Thoracic aorta (tissue), 2 donors: ENCODE data around the gene ANKRD12. TPM values are rescaled to one million over a fixed set of nuclear protein-coding genes. Genes with fewer than 3 reads are reported as not detected.

Source experiments
- ATAC-seq: fragments of 150-250 bp; one replicate; pipeline ENCODE4 v1.8.0; 2017; ENCODE audit warnings: low read depth; ENCODE audit not compliant: insufficient number of reproducible peaks, low FRiP score
- DNase-seq: peaks from one replicate; pipeline ENCODE4 v3.0.0-alpha.2; 2020; ENCODE audit warnings: low spot score
- H3K27ac ChIP-seq, 2 donors: fragments of 200-600 bp; sonication (generic); 1 replicate in 1 of 2; 2 replicates in 1 of 2; pipeline ENCODE4 v1.5.1; 2016; ENCODE audit warnings: mild to moderate bottlenecking in 2 of 2, moderate library complexity in 2 of 2
- H3K27me3 ChIP-seq: fragments of 200-600 bp; sonication (generic); replicated peaks from 2 replicates; pipeline ENCODE4 v1.6.0; 2016; ENCODE audit warnings: mild to moderate bottlenecking; ENCODE audit not compliant: insufficient read depth
- H3K36me3 ChIP-seq: fragments of 200-600 bp; sonication (generic); one replicate; pipeline ENCODE4 v1.5.1; 2016
- H3K4me1 ChIP-seq, 2 donors: fragments of 200-600 bp; sonication (generic); 1 replicate in 1 of 2; 2 replicates in 1 of 2; pipeline versions ENCODE4 v1.5.1 to v1.6.0; 2016; ENCODE audit warnings: low read depth in 2 of 2, mild to moderate bottlenecking in 1 of 2; ENCODE audit not compliant: control insufficient read depth in 1 of 2
- H3K4me3 ChIP-seq: fragments of 200-600 bp; sonication (generic); 2 replicates; pipeline ENCODE4 v1.5.1; 2016; ENCODE audit warnings: mild to moderate bottlenecking
- H3K9me3 ChIP-seq: fragments of 200-600 bp; sonication (generic); 2 replicates; pipeline ENCODE4 v1.5.1; 2016
- CTCF ChIP-seq: fragments of 200-600 bp; sonication (generic); IDR thresholded peaks from one replicate; pipeline ENCODE4 v1.5.1; 2019; ENCODE audit warnings: antibody characterized with exemption
- total RNA-seq, 2 donors: library from RNA; depleted of rRNA; stranded (reverse); fragments of >200 nt; gene quantifications; one replicate each; pipeline versions ENCODE4 v1.1.0 to v1.2.3, GENCODE V29; 2016

The ANKRD12 gene
- total RNA-seq, 2 donors from 2014 or later = 35.6 to 70.3 TPM

GRCh38 chr18:9130195-9130594 is 6.4 kb upstream of the ANKRD12 start:
- DNase-seq (no peak), ATAC-seq (no peak)
- peaks cover 2 to 5% of the 10 kb centered on the region in 2 donors for H3K4me1 ChIP-seq
- H3K36me3 ChIP-seq = peaks cover 20% of the 10 kb centered on the region
- no peaks in the 10 kb centered on the region for H3K27me3 ChIP-seq
- H3K4me3 ChIP-seq = no peak overlapping the region
- H3K9me3 ChIP-seq = no peaks in the 10 kb centered on the region
- no peak for TF ChIP-seq CTCF
- no peak overlapping the region for H3K27ac ChIP-seq

- no peak for TF ChIP-seq CTCF
- Histone ChIP-seq H3K4me3 (no peak overlapping the region), H3K27ac (peak overlapping the region in 1 of 2 donors; percentile 14), H3K4me1 (peaks cover 5 to 11% of the 10 kb centered on the region in 2 donors), H3K36me3 (peaks cover 20% of the 10 kb centered on the region), H3K9me3 (no peaks in the 10 kb centered on the region), H3K27me3 (no peaks in the 10 kb centered on the region)
- DNase-seq = no peak
- ATAC-seq = no peak
These were observed 5.8 kb upstream of the ANKRD12 start for GRCh38 chr18:9130806-9131205.

GRCh38 chr18:9132628-9133027 is 4.0 kb upstream of the ANKRD12 start:
- DNase-seq (no peak), ATAC-seq (no peak)
- Histone ChIP-seq H3K27ac (no peak overlapping the region), H3K4me3 (no peak overlapping the region), H3K4me1 (peaks cover 5 to 12% of the 10 kb centered on the region in 2 donors), H3K27me3 (no peaks in the 10 kb centered on the region), H3K9me3 (no peaks in the 10 kb centered on the region), H3K36me3 (peaks cover 7% of the 10 kb centered on the region)
- TF ChIP-seq CTCF = no peak

GRCh38 chr18:9133225-9133624 is 3.4 kb upstream of the ANKRD12 start:
- no peaks in the 10 kb centered on the region for H3K9me3 ChIP-seq
- no peak overlapping the region for H3K27ac ChIP-seq
- DNase-seq (no peak), ATAC-seq (no peak)
- no peaks in the 10 kb centered on the region for H3K27me3 ChIP-seq
- H3K4me1 ChIP-seq = peaks cover 5 to 12% of the 10 kb centered on the region in 2 donors
- TF ChIP-seq CTCF = no peak
- H3K4me3 ChIP-seq = no peak overlapping the region
- H3K36me3 ChIP-seq = peaks cover 1% of the 10 kb centered on the region

- peak overlapping the region; percentile 92 to 94 for H3K27ac ChIP-seq
- H3K27me3 ChIP-seq = no peaks in the 10 kb centered on the region
- H3K4me3 ChIP-seq = peak overlapping the region; percentile 91
- DNase-seq (no peak), ATAC-seq (no peak)
- no peak for TF ChIP-seq CTCF
- H3K9me3 ChIP-seq = no peaks in the 10 kb centered on the region
- H3K36me3 ChIP-seq = no peaks in the 10 kb centered on the region
- peaks cover 20 to 30% of the 10 kb centered on the region in 2 donors for H3K4me1 ChIP-seq
These were observed 1.3 kb upstream of the ANKRD12 start for GRCh38 chr18:9135081-9135911.
